CD4-positive, CD25-positive, alpha-beta regulatory T cell (primary cell): ENCODE results near the gene CHFR. TPM values are rescaled to one million over a fixed set of nuclear protein-coding genes. Genes with fewer than 3 reads are reported as not detected.
A peak's percentile ranks its signal among the peaks of the same experiment; 100 is the strongest.
"Not testable (repeated sequence)": the region's sequence is repeated elsewhere in the genome, so short reads cannot be mapped to it uniquely, and the experiment has no call there.

ENCODE experiments used
- ATAC-seq, 2 donors: fragments of 150-1000 bp; cut with Tn5 transposase; one replicate each; pipeline ENCODE4 v1.10.0; 2021; ENCODE audit warnings: low read depth in 2 of 2, moderate number of reproducible peaks in 2 of 2, moderate library complexity in 1 of 2
- DNase-seq, 3 donors: peaks; one replicate each; pipeline versions ENCODE4 v3.0.0 to v3.0.0-alpha.2; 2012 to 2022; ENCODE audit warnings: mixed read lengths in 1 of 3
- H3K27ac ChIP-seq: one replicate; pipeline ENCODE4 v1.7.0; 2013; ENCODE audit warnings: mild to moderate bottlenecking, low read length; ENCODE audit not compliant: insufficient read depth, poor library complexity, severe bottlenecking
- H3K27me3 ChIP-seq: one replicate; pipeline ENCODE4 v1.7.0; 2013; ENCODE audit warnings: low read length; ENCODE audit not compliant: control insufficient read depth, insufficient read depth
- H3K36me3 ChIP-seq: one replicate; pipeline ENCODE4 v1.7.0; 2013; ENCODE audit warnings: mild to moderate bottlenecking, low read length, moderate library complexity; ENCODE audit not compliant: control insufficient read depth, insufficient read depth
- H3K4me1 ChIP-seq: 2 replicates; pipeline ENCODE4 v1.7.0; 2013; ENCODE audit warnings: mild to moderate bottlenecking, low read length; ENCODE audit not compliant: insufficient read depth, control insufficient read depth, poor library complexity, severe bottlenecking
- H3K4me3 ChIP-seq: one replicate; pipeline ENCODE4 v1.7.0; 2013; ENCODE audit warnings: low read depth, mild to moderate bottlenecking, low read length, moderate library complexity
- H3K9me3 ChIP-seq, 2 experiments: 1 replicate in 1 of 2; 2 replicates in 1 of 2; pipeline ENCODE4 v1.7.0; 2013; ENCODE audit warnings: low read length in 2 of 2, mild to moderate bottlenecking in 1 of 2, moderate library complexity in 1 of 2; ENCODE audit not compliant: control insufficient read depth in 2 of 2
- H3K27ac Mint-ChIP-seq, 3 donors: one replicate each; pipeline ENCODE4 v1.8.0; 2020 to 2022; ENCODE audit warnings: mild to moderate bottlenecking in 3 of 3, mixed read lengths in 3 of 3, moderate library complexity in 2 of 3
- H3K27me3 Mint-ChIP-seq: one replicate; pipeline ENCODE4 v1.8.0; 2022; ENCODE audit warnings: mild to moderate bottlenecking, mixed read lengths
- H3K36me3 Mint-ChIP-seq: one replicate; pipeline ENCODE4 v1.8.0; 2020; ENCODE audit warnings: mixed read lengths
- H3K4me1 Mint-ChIP-seq, 4 donors: one replicate each; pipeline ENCODE4 v1.8.0; 2020 to 2022; ENCODE audit warnings: mixed read lengths in 4 of 4, mild to moderate bottlenecking in 1 of 4
- H3K4me3 Mint-ChIP-seq, 4 donors: one replicate each; pipeline ENCODE4 v1.8.0; 2020 to 2022; ENCODE audit warnings: mild to moderate bottlenecking in 4 of 4, mixed read lengths in 4 of 4, moderate library complexity in 3 of 4
- H3K9me3 Mint-ChIP-seq, 7 donors: one replicate each; pipeline ENCODE4 v1.8.0; 2020 to 2022; ENCODE audit warnings: mixed read lengths in 7 of 7, mild to moderate bottlenecking in 3 of 7, moderate library complexity in 2 of 7
- polyA plus RNA-seq, 4 donors: library from polyadenylated mRNA; unstranded; fragments of 300-500 nt; fragmentation: Illumina TruSeq; gene quantifications; one replicate each; pipeline ENCODE4 v1.2.3, GENCODE V29; 2021
- total RNA-seq: library from RNA; stranded (reverse); gene quantifications from one replicate; pipeline ENCODE4 v1.2.3, GENCODE V29; 2022

Gene CHFR
- total and polyA plus RNA-seq, 5 donors from 2014 or later, result 24.3 to 118 (median 42.2) TPM

- H3K4me3 ChIP-seq, result no peak overlapping the region
- H3K4me1 Mint-ChIP-seq, result peaks cover 0 to 12% (median 4%) of the 10 kb centered on the region in 4 donors
- peaks cover 0 to 2% (median 0%) of the 10 kb centered on the region in 7 donors for H3K9me3 Mint-ChIP-seq
- no peak overlapping the region for H3K4me3 Mint-ChIP-seq
- H3K27ac ChIP-seq, result no peak overlapping the region
- no peaks in the 10 kb centered on the region for H3K27me3 ChIP-seq
- ATAC-seq (no peak), DNase-seq (no peak)
- H3K36me3 ChIP-seq, result peaks cover 76% of the 10 kb centered on the region
- no peaks in the 10 kb centered on the region for H3K9me3 ChIP-seq
- H3K27me3 Mint-ChIP-seq, result no peaks in the 10 kb centered on the region
- no peaks in the 10 kb centered on the region for H3K4me1 ChIP-seq
- peaks cover 51% of the 10 kb centered on the region for H3K36me3 Mint-ChIP-seq
- no peak overlapping the region for H3K27ac Mint-ChIP-seq
Observed at GRCh38 chr12:132803888-132804287, 83.5 kb downstream of the CHFR start.

GRCh38 chr12:132803125-132803524 is 84.3 kb downstream of the CHFR start:
- Histone ChIP-seq H3K27me3 (no peaks in the 10 kb centered on the region), H3K9me3 (no peaks in the 10 kb centered on the region), H3K4me3 (no peak overlapping the region), H3K4me1 (no peaks in the 10 kb centered on the region), H3K36me3 (peaks cover 78% of the 10 kb centered on the region), H3K27ac (no peak overlapping the region)
- H3K27me3 Mint-ChIP-seq, result no peaks in the 10 kb centered on the region
- no peak for DNase-seq
- H3K4me1 Mint-ChIP-seq, result peaks cover 0 to 10% (median 4%) of the 10 kb centered on the region in 4 donors
- no peak for ATAC-seq
- no peak overlapping the region for H3K4me3 Mint-ChIP-seq
- peaks cover 44% of the 10 kb centered on the region for H3K36me3 Mint-ChIP-seq
- H3K27ac Mint-ChIP-seq, result no peak overlapping the region
- H3K9me3 Mint-ChIP-seq, result peaks cover 0 to 2% (median 0%) of the 10 kb centered on the region in 7 donors

- peaks cover 79% of the 10 kb centered on the region for H3K36me3 ChIP-seq
- H3K36me3 Mint-ChIP-seq, result peaks cover 42% of the 10 kb centered on the region
- H3K9me3 Mint-ChIP-seq, result peaks cover 0 to 2% (median 0%) of the 10 kb centered on the region in 7 donors
Observed at GRCh38 chr12:132801741-132802140, 85.7 kb downstream of the CHFR start.

GRCh38 chr12:132798836-132799235 is 88.6 kb downstream of the CHFR start:
- no peak overlapping the region for H3K4me3 Mint-ChIP-seq
- no peaks in the 10 kb centered on the region for H3K27me3 ChIP-seq
- ATAC-seq, result no peak
- no peaks in the 10 kb centered on the region for H3K4me1 ChIP-seq
- H3K4me1 Mint-ChIP-seq, result peaks cover 0 to 6% (median 0%) of the 10 kb centered on the region in 4 donors
- no peak overlapping the region for H3K27ac Mint-ChIP-seq
- H3K36me3 ChIP-seq, result peaks cover 78% of the 10 kb centered on the region
- H3K9me3 ChIP-seq, result no peaks in the 10 kb centered on the region
- H3K27ac ChIP-seq, result no peak overlapping the region
- no peaks in the 10 kb centered on the region for H3K9me3 Mint-ChIP-seq
- peaks cover 36% of the 10 kb centered on the region for H3K36me3 Mint-ChIP-seq
- DNase-seq, result no peak
- H3K4me3 ChIP-seq, result no peak overlapping the region
- no peaks in the 10 kb centered on the region for H3K27me3 Mint-ChIP-seq

More at GRCh38 chr12:132801741-132802140, 85.7 kb downstream of the CHFR start:
- no peaks in the 10 kb centered on the region for H3K27me3 ChIP-seq
- no peak overlapping the region for H3K27ac ChIP-seq
- Mint-ChIP-seq H3K27ac (no peak overlapping the region), H3K4me1 (peaks cover 0 to 6% (median 4%) of the 10 kb centered on the region in 4 donors), H3K4me3 (no peak overlapping the region), H3K27me3 (no peaks in the 10 kb centered on the region)
- no peaks in the 10 kb centered on the region for H3K9me3 ChIP-seq
- DNase-seq, result no peak
- no peak for ATAC-seq
- H3K4me1 ChIP-seq, result no peaks in the 10 kb centered on the region
- H3K4me3 ChIP-seq, result no peak overlapping the region

GRCh38 chr12:132797820-132798570 is 89.4 kb downstream of the CHFR start:
- Histone ChIP-seq H3K27me3 (no peaks in the 10 kb centered on the region), H3K4me3 (no peak overlapping the region), H3K4me1 (no peaks in the 10 kb centered on the region), H3K9me3 (no peaks in the 10 kb centered on the region), H3K27ac (no peak overlapping the region), H3K36me3 (peaks cover 73% of the 10 kb centered on the region)
- Mint-ChIP-seq H3K27me3 (no peaks in the 10 kb centered on the region), H3K9me3 (no peaks in the 10 kb centered on the region), H3K4me3 (no peak overlapping the region), H3K27ac (no peak overlapping the region), H3K36me3 (peaks cover 28% of the 10 kb centered on the region), H3K4me1 (peaks cover 0 to 2% (median 0%) of the 10 kb centered on the region in 4 donors)
- ATAC-seq, result no peak
- DNase-seq, result no peak

- no peak overlapping the region for H3K27ac Mint-ChIP-seq
- H3K4me1 Mint-ChIP-seq, result no peaks in the 10 kb centered on the region
- no peak overlapping the region for H3K4me3 Mint-ChIP-seq
- peaks cover 68% of the 10 kb centered on the region for H3K36me3 ChIP-seq
- H3K4me1 ChIP-seq, result no peaks in the 10 kb centered on the region
- H3K9me3 ChIP-seq, result no peaks in the 10 kb centered on the region
- H3K27me3 Mint-ChIP-seq, result no peaks in the 10 kb centered on the region
- ATAC-seq, result no peak
- DNase-seq, result no peak
- no peaks in the 10 kb centered on the region for H3K27me3 ChIP-seq
- peaks cover 16% of the 10 kb centered on the region for H3K36me3 Mint-ChIP-seq
- no peak overlapping the region for H3K27ac ChIP-seq
- H3K4me3 ChIP-seq, result no peak overlapping the region
- H3K9me3 Mint-ChIP-seq, result no peaks in the 10 kb centered on the region
Observed at GRCh38 chr12:132795847-132796246, 91.6 kb downstream of the CHFR start.

GRCh38 chr12:132791940-132792339 is 95.5 kb downstream of the CHFR start:
- H3K27me3 Mint-ChIP-seq, H3K9me3 Mint-ChIP-seq, H3K9me3 ChIP-seq, H3K4me1 Mint-ChIP-seq, H3K4me3 ChIP-seq, H3K27me3 ChIP-seq, H3K27ac ChIP-seq, H3K4me3 Mint-ChIP-seq, DNase-seq, ATAC-seq, H3K4me1 ChIP-seq: not testable (repeated sequence)
- H3K36me3 ChIP-seq, result peaks cover 42% of the 10 kb centered on the region
- Mint-ChIP-seq H3K27ac (peak overlapping the region in 1 of 3 donors; percentile 25), H3K36me3 (peaks cover 20% of the 10 kb centered on the region)

- Histone ChIP-seq H3K27me3 (no peaks in the 10 kb centered on the region), H3K4me3 (no peak overlapping the region), H3K36me3 (peaks cover 42% of the 10 kb centered on the region), H3K27ac (no peak overlapping the region), H3K4me1 (no peaks in the 10 kb centered on the region), H3K9me3 (no peaks in the 10 kb centered on the region)
- no peaks in the 10 kb centered on the region for H3K27me3 Mint-ChIP-seq
- peaks cover 0 to 1% (median 0%) of the 10 kb centered on the region in 7 donors for H3K9me3 Mint-ChIP-seq
- ATAC-seq (no peak), DNase-seq (no peak)
- peaks cover 31% of the 10 kb centered on the region for H3K36me3 Mint-ChIP-seq
- peak overlapping the region in 1 of 4 donors; percentile 2 for H3K4me3 Mint-ChIP-seq
- H3K27ac Mint-ChIP-seq, result peak overlapping the region in 1 of 3 donors; percentile 43
- peaks cover 0 to 5% (median under 1%) of the 10 kb centered on the region in 4 donors for H3K4me1 Mint-ChIP-seq
Observed at GRCh38 chr12:132789099-132789471, 98.3 kb downstream of the CHFR start.
